ENCODE results near the gene MRGPRE.

The MRGPRE gene

DNA sequence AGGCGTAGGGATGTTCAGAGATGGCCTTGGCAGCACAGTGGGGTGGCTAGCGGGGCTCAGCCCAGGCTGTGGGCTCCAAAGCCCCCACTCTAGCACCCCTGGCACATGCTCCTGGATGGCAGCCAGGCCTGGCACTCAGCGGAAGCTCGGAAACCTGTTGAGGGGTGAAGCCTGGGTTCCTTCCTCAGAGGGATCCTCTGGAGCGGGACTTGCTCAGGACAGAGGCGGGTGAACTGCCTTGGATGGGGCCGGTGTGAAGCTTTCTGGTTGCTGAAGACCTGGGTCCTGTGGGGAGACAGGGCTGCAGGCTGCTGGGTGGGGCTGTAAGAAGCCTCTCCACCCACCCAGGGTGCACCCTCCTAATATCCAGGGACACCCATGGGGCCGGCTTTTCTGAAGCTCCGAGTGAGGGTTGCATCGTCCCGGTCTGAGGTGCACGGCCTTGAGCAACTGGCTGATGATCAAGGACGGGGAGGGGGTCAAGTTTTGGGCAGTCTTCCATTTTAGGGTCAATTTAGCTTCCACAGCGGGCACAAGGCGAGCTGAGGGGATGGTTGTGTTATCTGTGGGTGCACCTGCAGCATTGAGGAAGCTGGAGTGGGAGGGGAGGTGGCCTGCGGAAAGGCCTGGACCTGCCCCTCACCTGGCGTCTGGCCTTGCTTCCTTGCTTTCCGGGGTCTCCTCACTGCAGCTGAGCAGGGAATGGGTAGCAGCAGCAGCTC lies 5.2 kb downstream of the MRGPRE start:
- no peak for DNase-seq

DNA sequence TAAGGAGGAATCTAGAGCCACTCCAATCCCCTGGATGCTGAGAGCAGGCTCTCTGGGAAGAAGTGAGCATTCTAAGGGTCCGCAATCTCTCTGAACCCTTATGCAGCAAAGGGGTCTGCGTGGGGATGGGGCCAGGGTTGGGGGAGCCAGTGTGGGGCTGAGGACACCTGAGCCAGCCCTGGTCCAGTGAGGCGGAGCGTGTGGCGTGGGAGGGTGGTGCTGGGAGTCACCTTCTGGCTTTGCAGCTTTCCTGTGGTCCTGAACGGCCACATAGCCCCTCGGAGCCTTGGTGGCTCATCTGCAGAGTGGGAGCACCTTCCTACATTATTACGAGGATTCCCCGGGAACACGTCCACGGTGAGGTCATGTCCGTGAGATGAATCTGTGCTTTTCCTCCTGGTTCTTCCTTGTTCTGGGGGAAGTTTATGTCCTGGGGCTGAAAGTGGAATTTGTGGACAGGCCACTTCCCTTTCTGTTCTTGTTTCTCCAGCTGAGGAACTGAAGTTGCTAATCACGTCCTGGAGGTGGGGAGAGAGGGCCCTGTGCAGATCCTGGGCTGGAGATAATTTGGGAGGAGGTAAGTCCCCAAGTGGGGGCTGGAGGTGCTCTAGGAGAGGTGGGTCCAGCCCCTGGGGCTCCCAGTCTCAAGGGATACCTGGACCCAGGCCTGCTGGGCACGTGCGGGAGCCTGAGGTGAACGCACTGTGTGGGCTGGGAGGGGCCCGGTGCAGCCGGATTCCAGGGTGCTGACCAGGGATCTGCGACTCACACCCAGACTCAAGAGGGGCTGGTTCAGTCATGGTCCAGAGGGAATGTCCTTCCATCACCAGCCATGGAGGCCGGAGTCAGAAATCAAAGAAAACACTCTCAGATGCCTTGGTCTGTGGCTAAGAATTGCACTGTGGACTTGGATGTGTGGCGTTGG lies 6.1 kb downstream of the MRGPRE start:
- DNase-seq = no peak

DNA sequence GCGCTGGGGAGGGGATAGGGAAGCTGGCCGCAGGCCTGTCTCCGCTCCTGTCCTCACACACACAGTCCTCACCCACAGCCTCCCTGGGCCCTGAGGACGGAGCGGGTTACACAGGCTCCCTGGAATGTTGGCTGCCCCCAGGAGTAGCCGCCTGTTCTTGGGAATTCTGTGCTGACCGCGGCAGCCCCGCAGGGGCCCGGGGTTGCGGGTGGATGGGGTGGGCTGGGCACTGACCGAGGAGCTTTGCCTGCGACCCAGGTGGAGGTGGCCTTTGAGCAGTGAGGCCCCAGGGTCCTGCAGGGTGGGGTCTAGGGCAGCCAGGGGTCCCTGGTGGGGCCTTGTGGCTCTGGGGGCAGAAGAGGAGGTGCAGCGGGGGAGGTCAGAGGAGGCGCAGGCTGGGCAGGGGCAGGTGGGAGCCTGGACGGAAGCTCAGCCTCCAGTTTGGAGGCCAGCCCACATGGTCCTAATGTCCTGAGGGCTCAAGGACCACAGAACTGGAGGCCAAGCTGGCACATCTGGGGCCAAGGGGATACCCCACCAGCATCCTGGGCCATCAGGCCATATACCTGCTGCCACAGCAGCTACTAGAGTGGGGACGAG lies 7.0 kb downstream of the MRGPRE start:
- no peak for DNase-seq

DNA sequence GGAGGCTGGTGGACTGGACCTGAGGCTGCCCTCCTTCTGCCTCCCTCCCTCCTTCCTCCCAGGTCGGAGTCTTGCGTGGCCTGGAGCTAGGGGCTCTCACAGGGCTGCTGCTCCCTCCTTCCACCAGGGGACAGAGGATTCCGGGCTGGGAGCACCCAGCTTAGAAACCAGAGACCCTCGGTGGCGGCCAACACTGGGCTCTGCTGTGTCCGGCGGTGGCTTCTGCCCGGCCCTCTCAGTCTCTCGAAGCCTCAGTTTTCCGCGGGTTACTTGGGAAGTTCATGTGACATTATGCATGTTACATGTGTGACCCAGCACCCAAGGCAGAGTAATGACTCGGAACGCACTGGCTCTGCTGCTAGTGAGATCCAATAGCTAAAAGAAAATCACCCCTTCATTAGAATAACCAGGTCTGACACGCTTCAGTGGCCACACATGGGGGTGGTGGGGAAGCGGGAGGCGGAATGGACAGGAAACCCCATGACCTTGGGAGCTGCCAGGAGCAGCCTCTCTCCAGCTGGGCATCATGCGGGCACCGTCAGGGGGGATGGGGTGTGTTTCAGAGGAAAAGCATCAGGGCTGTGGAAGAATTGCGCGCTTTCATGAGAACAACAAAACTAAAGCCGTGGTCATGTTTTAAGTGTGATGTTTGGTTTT lies 7.7 kb downstream of the MRGPRE start:
- no peak for DNase-seq

DNA sequence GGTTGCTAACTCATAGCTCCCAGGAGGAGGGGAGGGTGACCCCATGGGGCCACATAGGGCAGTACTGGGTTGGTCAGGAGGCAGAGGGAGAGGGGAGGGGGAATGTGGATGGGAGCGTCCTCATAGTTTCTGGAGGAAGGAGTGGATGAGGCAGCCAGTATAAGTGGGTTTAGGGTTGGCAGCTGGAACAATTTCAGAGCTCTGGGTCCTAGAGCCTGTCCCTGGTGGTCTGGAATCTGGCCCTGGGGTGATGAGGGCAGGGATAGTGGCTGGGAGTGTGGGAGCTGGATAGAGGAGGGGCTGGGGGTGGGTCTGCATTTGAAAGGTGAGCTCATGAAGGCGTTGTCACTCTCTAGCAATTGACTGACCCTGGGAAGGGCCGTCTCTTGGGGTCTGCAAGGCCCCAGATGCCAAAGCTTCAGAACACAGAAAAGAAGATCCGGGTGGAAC lies 8.3 kb downstream of the MRGPRE start:
- DNase-seq = no peak

DNA sequence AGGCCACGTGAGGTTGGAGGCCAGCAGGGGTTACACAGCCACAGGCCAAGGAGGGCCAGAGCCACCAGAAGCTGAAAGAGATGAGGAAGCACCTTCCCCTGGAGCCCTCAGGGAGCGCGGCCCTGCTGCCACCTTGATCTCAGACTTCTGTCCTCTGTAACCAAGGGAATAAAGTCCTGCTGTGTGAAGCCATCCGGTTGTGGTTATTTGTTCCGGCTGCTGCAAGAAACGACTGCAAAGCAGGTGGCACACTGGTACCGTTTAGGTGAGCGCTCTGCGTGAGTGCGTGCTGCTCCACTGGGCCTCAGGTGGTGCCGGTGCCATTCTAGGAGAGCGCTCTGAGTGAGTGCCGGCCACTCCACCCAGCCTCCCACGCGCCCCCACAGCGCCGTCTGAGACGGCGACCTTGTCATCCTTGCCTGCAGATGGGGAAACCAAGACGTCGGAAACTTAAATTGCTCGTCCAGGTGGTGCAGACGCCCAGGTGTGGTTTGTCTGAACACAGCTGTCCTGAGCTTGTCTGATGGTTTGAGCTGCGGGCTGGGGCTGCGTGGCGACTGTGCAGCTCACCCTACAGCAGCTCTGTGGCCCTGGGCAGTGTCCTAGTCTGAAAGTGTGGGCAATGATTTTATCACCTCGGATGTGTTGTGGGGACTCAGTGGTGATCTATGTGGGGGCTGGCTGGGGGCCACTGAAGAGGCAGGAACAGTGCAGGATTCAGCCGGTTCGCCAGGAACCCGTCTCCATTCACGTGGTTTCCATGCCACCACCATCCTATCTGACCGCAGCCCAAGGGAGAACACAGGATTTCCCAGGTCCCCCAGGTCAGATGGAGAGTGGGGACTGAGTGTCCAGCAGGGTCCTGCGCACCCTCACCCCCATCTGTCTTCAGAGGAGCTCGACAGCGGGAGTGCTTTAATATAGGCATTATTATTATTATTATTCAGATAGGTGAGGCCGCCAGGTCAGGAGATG lies 9.0 kb downstream of the MRGPRE start:
- DNase-seq = no peak

DNA sequence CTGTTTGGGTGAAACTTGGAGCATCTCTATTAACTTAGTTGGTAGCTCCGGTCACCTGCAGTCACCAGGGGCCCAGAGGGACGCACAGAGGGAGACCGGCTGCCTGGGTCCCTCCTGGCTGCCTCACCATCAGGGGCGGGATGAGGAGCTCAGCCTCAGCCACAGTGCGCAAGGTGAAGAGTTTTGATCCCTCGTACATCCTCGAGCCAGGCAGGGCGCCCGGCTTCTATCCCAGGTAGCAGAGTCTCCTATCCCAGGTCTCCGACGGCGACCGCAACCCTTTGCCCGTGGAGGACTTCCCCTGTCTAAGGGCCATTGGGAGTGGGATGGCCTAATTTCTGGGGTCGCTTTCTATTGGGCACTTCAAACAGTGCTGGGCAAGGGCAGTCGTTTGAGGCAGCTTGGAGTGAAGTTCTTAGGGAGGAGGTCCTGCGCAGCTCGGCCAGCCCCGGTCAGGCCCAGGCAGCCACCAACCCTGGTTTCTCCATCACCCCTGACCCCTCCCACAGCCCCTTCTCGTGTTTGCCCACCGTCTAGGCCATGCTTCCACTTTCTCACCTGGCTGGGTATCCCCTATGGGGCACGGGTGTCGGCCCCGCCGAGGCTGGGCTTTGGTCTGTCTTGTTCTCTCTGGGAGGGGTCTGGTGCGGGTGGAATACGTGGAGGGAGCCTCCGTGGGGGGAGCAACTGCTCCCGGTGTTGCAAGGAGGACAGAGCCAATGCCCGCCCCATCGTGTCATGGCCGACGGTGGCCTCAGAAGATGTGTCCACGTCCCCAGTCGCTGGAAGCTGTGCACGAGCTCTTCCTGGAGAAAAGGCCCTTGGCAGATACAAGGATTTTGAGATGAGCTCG lies 10.0 kb downstream of the MRGPRE start:
- DNase-seq = no peak

DNA sequence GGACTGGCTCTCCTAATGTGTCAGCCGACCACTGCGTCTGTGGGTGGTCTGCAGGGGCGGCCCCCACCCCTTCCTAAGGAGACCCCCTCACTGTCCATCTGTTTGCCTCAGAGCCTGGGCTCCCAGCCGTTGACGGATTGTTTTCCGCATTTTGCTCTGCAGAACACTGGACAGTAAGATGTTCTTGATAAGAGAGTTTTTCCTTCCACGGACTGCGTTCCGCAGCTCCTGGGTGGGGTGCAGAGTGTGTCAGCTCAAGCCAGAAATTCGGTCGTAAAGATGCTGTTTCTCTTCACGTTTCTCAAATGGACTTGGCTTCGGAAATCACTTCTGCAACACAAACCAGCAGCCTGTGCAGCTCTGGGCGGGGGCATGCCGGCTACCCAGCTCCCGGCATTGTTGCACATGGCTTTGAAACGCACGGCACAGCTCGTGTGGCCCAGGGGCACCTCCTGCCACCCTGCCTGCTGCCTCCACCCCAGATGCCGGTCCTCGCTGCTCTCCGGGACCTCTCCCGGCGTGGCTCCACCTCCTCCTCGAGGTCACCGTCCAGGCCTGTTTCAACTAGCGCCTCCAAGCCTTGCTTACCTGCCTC lies 10.7 kb downstream of the MRGPRE start:
- no peak for DNase-seq

DNA sequence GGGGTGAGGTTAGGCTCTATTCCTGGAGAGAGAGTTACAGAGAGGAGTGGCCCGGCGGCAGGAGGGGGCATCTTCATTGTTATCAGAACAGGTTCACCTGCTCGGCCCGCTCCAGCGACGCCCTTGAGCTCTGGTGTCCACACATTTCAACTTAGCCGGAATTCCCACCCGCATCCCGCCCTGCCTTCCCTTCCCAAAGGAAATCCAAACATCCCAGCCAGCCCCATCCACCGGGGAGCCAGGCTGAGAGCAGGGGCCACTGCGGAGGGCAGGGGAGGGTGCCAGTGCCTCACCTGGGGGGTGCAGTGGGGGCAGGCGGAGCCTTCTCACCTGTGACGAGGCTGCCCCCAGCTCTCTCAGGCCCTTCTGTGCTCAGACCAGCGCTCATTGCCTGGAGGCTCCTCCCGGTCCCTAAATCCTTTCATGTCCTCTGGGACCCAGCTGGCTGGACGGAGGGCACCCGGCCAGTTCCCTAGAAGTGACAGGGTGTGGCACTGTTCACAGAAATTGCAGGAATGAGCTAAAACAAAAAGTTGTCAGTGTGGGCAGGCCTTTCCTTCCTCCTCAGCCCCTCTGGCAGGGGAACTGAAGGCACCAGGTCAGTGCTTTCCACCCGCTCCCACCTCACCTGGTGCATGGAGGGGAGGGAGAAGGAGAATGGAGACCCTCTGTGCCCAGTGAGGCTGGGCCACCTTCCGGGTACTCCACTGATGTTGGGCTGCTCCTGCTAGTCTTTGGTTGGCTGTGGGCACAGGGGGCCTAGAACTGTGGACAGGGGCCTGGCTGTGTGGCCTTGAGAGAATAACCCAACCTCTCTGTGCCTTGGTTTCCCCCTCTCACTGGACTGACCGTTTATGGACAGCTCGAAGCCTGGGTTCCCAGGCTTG lies 11.5 kb downstream of the MRGPRE start:
- no peak for DNase-seq

DNA sequence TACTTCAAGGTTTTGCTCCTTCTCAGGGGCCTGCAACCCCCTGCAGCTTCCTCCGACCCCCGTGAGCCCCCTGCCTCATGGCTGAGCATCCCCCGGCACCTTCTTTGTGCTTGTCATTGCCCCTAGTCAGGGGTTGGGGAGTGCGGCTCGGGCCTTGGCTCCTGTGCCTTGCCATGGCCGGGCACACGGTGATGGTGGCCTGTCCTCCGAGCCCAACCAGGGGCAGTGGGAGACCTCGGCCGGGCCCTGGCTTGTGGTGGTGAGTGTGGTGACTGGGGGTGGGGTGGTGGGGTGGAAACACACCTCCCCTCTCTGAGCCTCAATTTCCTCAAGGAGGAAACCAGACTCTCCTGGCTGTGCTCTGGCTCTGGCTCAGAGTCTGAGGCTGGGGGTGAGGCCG lies 12.1 kb downstream of the MRGPRE start:
- no peak for DNase-seq

DNA sequence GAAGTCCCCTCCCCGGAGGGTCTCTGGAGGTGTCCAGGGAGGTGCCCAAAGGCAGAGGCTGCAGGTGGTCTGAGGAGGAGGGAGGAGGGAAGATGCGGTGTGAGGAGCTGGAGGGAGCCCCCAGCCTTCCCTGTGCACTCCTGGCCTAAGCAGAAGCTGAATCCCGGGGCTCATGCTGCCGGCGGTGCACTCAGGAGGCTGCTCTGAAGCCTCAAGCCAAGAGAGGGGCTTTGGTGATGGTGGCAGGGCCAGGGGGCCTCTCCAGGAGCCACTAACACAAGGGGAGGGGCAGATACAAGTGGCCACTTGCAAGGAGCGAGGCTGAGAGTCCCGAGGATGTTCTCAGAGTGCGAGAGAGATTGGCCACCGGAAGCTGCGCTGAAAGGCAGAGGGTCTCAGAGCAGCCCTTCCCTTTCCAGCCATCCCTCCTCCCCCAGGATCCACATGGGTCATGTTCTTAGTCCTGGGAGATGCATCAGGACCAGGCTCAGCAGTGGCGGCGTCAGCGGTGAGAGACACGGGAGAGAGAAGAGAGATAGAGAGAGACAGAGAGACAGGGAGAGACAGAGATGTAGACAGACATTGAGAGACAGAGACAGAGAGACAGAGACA lies 12.8 kb downstream of the MRGPRE start:
- DNase-seq = no peak

DNA sequence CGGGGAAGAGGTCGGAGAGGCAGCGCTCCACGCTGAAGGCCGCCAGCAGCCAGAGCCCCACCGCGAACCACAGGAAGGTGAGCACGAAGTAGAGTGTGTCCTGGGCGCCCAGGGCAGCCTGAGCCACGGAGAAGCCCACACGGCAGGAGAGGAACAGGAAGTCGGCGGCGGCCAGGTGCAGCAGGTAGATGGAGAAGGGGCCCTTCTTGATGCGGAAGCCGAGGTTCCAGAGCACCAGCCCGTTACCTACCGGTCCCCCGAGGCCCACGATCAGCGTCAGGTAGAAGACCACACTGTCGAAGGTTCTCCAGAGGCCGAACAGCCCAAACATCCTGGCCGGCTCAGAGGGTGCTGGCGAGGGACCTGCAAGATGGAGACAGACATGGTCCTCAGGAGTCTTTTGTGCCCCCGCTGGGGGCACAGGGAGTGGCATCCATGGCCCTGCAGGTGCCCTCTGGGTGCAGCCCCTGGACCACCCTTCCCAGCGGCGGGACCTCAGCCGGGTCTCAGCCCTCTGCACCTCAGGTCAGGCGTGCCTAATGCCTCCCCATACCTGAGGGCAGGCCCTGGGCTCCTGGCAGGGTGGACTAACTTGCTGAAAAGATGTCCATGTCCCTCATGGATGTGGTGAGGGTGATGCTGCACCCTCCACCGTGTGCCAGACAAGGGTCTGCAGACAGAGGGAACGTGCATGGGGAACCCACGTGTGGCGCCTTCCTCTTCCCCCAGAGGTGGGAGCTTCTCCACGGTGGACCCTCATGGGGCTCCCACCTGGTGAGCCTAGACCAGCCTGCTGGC lies 13.5 kb downstream of the MRGPRE start, which contains the start of gene MRGPRG:
Gene MRGPRG (minus strand): TSS at position 331 of the 798 bp plus-strand sequence. CDS start 0 bp downstream, at position 331.
- DNase-seq = no peak

DNA sequence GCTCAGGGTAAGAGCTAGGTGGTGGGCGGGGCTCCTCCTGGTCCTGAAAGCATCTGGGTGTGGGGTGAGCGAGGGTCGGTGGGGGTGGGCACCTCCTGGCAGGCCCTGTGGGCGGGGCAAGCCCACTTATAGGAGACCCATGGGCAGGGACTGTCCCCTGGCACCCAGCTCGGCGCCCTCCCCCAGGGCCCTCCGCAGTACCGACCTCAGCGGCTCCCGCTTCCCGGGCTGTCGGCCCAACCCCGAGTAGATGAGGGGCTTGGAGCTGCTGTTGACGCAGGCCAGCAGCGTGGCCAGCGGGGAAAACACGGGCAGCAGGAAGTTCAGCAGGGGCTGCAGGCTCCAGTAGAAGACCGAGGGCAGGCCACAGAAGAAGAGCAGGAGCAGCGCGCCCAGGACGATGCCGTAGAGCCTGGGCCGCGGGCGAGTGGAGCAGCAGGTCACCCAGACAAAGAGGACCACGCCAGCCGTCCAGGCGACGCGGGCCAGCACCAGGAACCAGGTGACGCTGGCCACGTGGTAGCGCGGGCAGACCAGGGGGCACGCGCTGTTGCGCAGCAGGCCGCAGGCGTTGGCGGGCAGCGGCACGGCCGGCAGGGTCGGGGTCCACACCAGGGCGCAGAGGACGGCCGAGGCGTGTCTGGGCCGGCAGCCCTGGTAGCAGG lies 14.3 kb downstream of the MRGPRE start:
- DNase-seq = no peak

DNA sequence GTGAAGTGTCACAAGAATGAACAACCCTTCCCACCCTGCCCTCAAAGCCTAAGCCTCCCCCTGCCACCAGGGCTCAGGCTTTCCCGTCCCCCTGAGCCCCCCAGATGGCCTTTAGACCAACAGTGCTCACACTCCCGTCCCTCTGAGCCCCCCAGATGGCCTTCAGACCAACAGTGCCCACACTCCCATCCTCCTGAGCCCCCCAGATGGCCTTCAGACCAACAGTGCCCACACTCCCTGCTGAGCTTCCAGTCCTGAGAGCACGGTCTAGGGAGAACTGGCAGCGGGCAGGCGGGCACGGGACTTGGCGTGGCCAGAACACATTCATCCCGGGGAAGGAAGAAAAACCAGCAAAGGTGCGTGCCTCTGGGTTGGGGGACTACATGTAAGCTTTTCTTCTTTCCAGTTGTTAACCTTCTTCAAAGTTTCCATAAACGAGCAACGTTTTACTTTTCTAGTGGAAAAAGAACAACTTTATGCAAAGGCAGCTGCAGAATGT lies 16.1 kb downstream of the MRGPRE start:
- no peak for DNase-seq

DNA sequence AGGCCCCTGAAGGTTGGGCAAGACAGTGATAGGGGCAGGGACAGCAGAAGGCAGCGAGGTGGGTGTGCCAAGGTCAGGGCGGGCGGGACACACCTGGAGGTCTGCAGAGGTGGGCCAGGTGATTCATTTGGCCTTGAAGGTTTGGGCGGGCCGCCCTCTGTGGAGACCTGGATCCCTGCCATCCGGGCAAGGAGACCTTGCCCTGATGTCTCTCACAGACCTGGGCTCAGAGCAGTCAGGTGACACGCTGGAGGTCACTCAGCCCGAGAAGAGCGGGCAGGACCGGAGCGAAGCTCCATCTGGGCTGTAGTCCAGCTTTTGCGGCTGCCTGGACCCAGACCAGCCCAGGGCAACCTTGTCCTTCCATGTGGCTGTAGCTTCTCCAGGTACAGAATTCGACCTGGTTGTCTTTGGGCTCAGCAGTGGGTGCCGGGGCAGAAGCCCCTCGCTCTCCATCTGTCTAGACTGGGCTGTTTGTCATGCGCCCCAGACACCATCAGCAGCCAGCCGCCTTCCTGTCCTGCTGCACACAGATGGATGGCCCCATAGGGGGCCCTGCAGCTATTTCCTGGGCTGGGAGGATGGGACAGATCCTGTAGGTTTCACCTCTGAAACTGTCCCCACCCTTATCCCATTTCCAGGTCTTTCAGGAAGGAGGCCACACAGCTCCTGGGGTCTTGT lies 16.7 kb downstream of the MRGPRE start:
- DNase-seq = no peak

DNA sequence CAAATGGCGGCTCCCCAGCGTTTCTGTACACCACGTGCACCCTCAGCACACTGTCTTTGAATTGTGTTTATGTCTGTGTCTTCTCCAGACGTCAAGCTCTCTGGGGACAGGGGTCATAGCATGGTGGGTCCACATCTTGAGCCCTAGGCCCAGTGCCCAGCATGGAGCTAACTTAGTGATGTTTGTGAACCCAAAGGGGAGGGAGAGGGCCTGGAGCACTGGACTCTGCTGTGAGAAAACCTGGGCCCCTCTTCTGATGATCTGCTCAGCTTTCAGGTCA lies 17.9 kb downstream of the MRGPRE start:
- no peak for DNase-seq
